Spleen (tissue), 11 donors: ENCODE measurements around the gene LIF. TPM values are rescaled to one million over a fixed set of nuclear protein-coding genes. Genes with fewer than 3 reads are reported as not detected.

Experiments
- DNase-seq: peaks from one replicate; pipeline ENCODE4 v3.0.0-alpha.2; 2020
- H3K27ac ChIP-seq, 8 donors: fragments of 200-600 bp; sonication (generic) in 7 of 8; 1 replicate in 4 of 8; 2 replicates in 4 of 8; pipeline versions ENCODE4 v1.5.0 to v1.8.0; 2016 to 2021; ENCODE audit warnings: inconsistent platforms in 4 of 8, mild to moderate bottlenecking in 4 of 8, moderate library complexity in 1 of 8
- H3K27me3 ChIP-seq, 7 donors: fragments of 200-600 bp; sonication (generic) in 6 of 7; replicated peaks in 1 of 7; 1 replicate in 4 of 7; 2 replicates in 3 of 7; pipeline versions ENCODE4 v1.5.0 to v1.8.0; 2016 to 2021; ENCODE audit warnings: inconsistent platforms in 3 of 7, mild to moderate bottlenecking in 1 of 7
- H3K36me3 ChIP-seq, 6 donors: fragments of 200-600 bp; sonication (generic) in 5 of 6; 1 replicate in 4 of 6; 2 replicates in 2 of 6; pipeline versions ENCODE4 v1.5.0 to v1.8.0; 2016 to 2021; ENCODE audit warnings: inconsistent platforms in 2 of 6
- H3K4me1 ChIP-seq, 6 donors: fragments of 200-600 bp; sonication (generic) in 5 of 6; 1 replicate in 3 of 6; 2 replicates in 3 of 6; pipeline versions ENCODE4 v1.5.0 to v1.8.0; 2016 to 2021; ENCODE audit warnings: inconsistent platforms in 3 of 6
- H3K4me3 ChIP-seq, 8 donors: fragments of 200-600 bp; sonication (generic) in 7 of 8; 1 replicate in 4 of 8; 2 replicates in 4 of 8; pipeline versions ENCODE4 v1.5.0 to v1.8.0; 2016 to 2021; ENCODE audit warnings: inconsistent platforms in 4 of 8, mild to moderate bottlenecking in 4 of 8, moderate library complexity in 2 of 8
- H3K9me3 ChIP-seq, 8 donors: fragments of 200-600 bp; sonication (generic) in 7 of 8; 1 replicate in 4 of 8; 2 replicates in 4 of 8; pipeline versions ENCODE4 v1.5.0 to v1.8.0; 2016 to 2021; ENCODE audit warnings: inconsistent platforms in 4 of 8
- CTCF ChIP-seq, 11 experiments: fragments of 200-600 bp in 7 of 11; fragments of 450-650 bp in 4 of 11; sonication (generic) in 4 of 11; IDR thresholded peaks in 8 of 11; conservative IDR thresholded peaks in 3 of 11; 1 replicate in 7 of 11; 2 replicates in 4 of 11; pipeline versions ENCODE4 v1.4.0 to v1.8.0; 2016 to 2021; ENCODE audit warnings: antibody characterized with exemption in 11 of 11, inconsistent platforms in 4 of 11, mild to moderate bottlenecking in 1 of 11
- POLR2A ChIP-seq, 3 donors: fragments of 450-650 bp; IDR thresholded peaks; one replicate each; pipeline ENCODE4 v1.5.1; 2017; ENCODE audit warnings: antibody characterized with exemption in 3 of 3, mild to moderate bottlenecking in 1 of 3
- POLR2AphosphoS5 ChIP-seq, 3 donors: sonication (generic); formaldehyde crosslinking; IDR thresholded peaks; one replicate each; pipeline ENCODE4 v1.5.1; 2017; ENCODE audit warnings: antibody characterized with exemption in 3 of 3
- WGBS, 5 donors: extraction: QIAGEN DNeasy Blood & Tissue Kit in 3 of 5; methylation state at CpG; one replicate each; pipeline versions ENCODE4 v1.1.5 to v1.1.7; 2013 to 2018; 5-methylcytosine and 5-hydroxymethylcytosine counted together
- intact Hi-C: fragments of 100-400 bp; cut with DNase I; formaldehyde crosslinking; loops from one replicate; pipeline ENCODE4 v1.15.0; 2023; ENCODE audit warnings: low total_unique reads
- polyA plus RNA-seq, 3 donors: library from polyadenylated mRNA; stranded (reverse); fragments of 200-250 nt; gene quantifications; one replicate each; pipeline ENCODE4 v1.2.1, GENCODE V29; 2013
- total RNA-seq, 7 donors: library from RNA; depleted of rRNA in 3 of 7; stranded (reverse); fragments of >200 nt in 3 of 7; fragmentation: NEBNext Ultra II Directional in 4 of 7; extraction: Animal tissue kit (Norgen Biotek cat#: 25700) in 4 of 7; gene quantifications; one replicate each; pipeline versions ENCODE4 v1.1.0 to v1.2.1, GENCODE V29; 2016 to 2021
- donor health status: healthy with polysubstance abuse.
- donor health status: DM: no; HTN: no; CAD: no; lungs with moderate emphysema.
- donor health status: DM: no; HTN: no; CAD: no.
- donor health status: Bipolar disorder and iron deficiency.
- donor health status: healthy.
- donor health status: DM: no; HTN: no; CAD: no.
- donor health status: DM: yes; HTN: yes; CAD: no.

Gene LIF
- total and polyA plus RNA-seq, 10 donors, result 0.21 to 3.2 (median 0.85) TPM; not detected in 2

GRCh38 chr22:30260682-30261081 lies 14.1 kb upstream of the LIF start:
- no peak for DNase-seq
- H3K4me1 ChIP-seq, result peaks cover 6 to 83% (median 37%) of the 10 kb centered on the region in 6 donors
- intact Hi-C loops, result loop anchor here (5.0 to 10.0 kb wide), 2 partner anchors 127 to 224 kb away; partner anchors contain the start of gene RNF215

GRCh38 chr22:30260276-30260675 lies 13.7 kb upstream of the LIF start:
- no peak for DNase-seq
- intact Hi-C loops, result loop anchor here (5.0 to 10.0 kb wide), 2 partner anchors 127 to 225 kb away; partner anchors contain the start of gene RNF215
- peaks cover 0 to 16% (median 0%) of the 10 kb centered on the region in 6 donors for H3K36me3 ChIP-seq
- H3K4me1 ChIP-seq, result peaks cover 2 to 81% (median 33%) of the 10 kb centered on the region in 6 donors
- WGBS, 5 donors, result 83 to 92% (median 91%) methylated on average over 6 to 11 of the region's 11 CpGs
- TF ChIP-seq CTCF (IDR thresholded peaks at IDR 0.05 in 8 of 11, conservative IDR thresholded peaks at IDR 0.05 in 3 of 11) (no peak), POLR2A (IDR thresholded peaks at IDR 0.05) (no peak), POLR2AphosphoS5 (IDR thresholded peaks at IDR 0.05) (no peak)
- no peak overlapping the region for H3K4me3 ChIP-seq
- no peaks in the 10 kb centered on the region for H3K27me3 ChIP-seq
- no peak overlapping the region for H3K27ac ChIP-seq
- H3K9me3 ChIP-seq, result no peaks in the 10 kb centered on the region

More at GRCh38 chr22:30260682-30261081, 14.1 kb upstream of the LIF start:
- H3K27me3 ChIP-seq, result no peaks in the 10 kb centered on the region
- WGBS, 5 donors, result 92 to 94% (median 92%) methylated on average over 6 to 8 of the region's 8 CpGs
- H3K9me3 ChIP-seq, result no peaks in the 10 kb centered on the region
- H3K36me3 ChIP-seq, result peaks cover 0 to 16% (median 0%) of the 10 kb centered on the region in 6 donors
- no peak overlapping the region for H3K4me3 ChIP-seq
- no peak for TF ChIP-seq CTCF (IDR thresholded peaks at IDR 0.05 in 8 of 11, conservative IDR thresholded peaks at IDR 0.05 in 3 of 11)
- no peak for TF ChIP-seq POLR2A (IDR thresholded peaks at IDR 0.05)
- TF ChIP-seq POLR2AphosphoS5 (IDR thresholded peaks at IDR 0.05), result no peak
- H3K27ac ChIP-seq, result peak overlapping the region in 2 of 8 donors; percentile 69 to 98

GRCh38 chr22:30254314-30254713 lies 7.8 kb upstream of the LIF start:
- TF ChIP-seq POLR2A (IDR thresholded peaks at IDR 0.05), result no peak
- TF ChIP-seq CTCF (IDR thresholded peaks at IDR 0.05 in 8 of 11, conservative IDR thresholded peaks at IDR 0.05 in 3 of 11), result no peak
- TF ChIP-seq POLR2AphosphoS5 (IDR thresholded peaks at IDR 0.05), result no peak
- no peak overlapping the region for H3K27ac ChIP-seq
- intact Hi-C loops, result no loop called here
- 78 to 92% (median 83%) methylated on average over 4 to 6 of the region's 6 CpGs for WGBS, 5 donors
- no peaks in the 10 kb centered on the region for H3K9me3 ChIP-seq
- H3K4me3 ChIP-seq, result no peak overlapping the region
- DNase-seq, result no peak
- H3K4me1 ChIP-seq, result peaks cover 2 to 79% (median 37%) of the 10 kb centered on the region in 6 donors
- peaks cover 0 to 2% (median 0%) of the 10 kb centered on the region in 7 donors for H3K27me3 ChIP-seq
- H3K36me3 ChIP-seq, result no peaks in the 10 kb centered on the region

GRCh38 chr22:30253205-30253852 lies 6.8 kb upstream of the LIF start:
- no peak for DNase-seq
- no peak for TF ChIP-seq CTCF (IDR thresholded peaks at IDR 0.05 in 8 of 11, conservative IDR thresholded peaks at IDR 0.05 in 3 of 11)
- peak in 1 of 3 donors; percentile 48 for TF ChIP-seq POLR2AphosphoS5 (IDR thresholded peaks at IDR 0.05)
- peaks cover 2 to 82% (median 41%) of the 10 kb centered on the region in 6 donors for H3K4me1 ChIP-seq
- H3K9me3 ChIP-seq, result no peaks in the 10 kb centered on the region
- peak overlapping the region in 4 of 8 donors; percentile 48 to 65 (median 58) for H3K27ac ChIP-seq
- WGBS, 5 donors, result 21 to 43% (median 32%) methylated on average over 7 to 22 of the region's 22 CpGs
- intact Hi-C loops, result no loop called here
- no peak overlapping the region for H3K4me3 ChIP-seq
- no peaks in the 10 kb centered on the region for H3K36me3 ChIP-seq
- H3K27me3 ChIP-seq, result peaks cover 0 to 12% (median 0%) of the 10 kb centered on the region in 7 donors
